ENCODE measurements around the gene PCK1. TPM values are rescaled to one million over a fixed set of nuclear protein-coding genes. Genes with fewer than 3 reads are reported as not detected.

PCK1 gene
- polyA plus RNA-seq, 1 experiment: not detected

DNA sequence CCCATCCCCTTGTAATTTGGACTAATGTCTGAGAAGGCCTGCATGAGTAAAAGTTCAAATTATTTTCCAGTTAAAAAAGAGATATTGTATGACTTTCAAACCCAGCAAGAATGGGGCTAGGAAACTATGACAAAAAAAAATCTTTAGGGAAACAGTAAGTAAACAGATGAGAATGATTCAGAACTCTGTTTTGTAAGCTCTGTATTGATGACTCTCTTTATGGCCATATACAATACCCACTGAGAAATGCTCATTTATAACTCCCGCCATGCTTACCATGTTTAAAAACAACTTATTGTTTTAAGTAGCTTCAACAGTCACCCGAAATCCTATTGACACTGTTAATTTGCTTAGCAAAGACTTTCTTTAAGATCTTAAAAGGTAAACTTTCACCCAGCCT lies 17.2 kb upstream of the PCK1 start:
- TF ChIP-seq, protein P1, sequence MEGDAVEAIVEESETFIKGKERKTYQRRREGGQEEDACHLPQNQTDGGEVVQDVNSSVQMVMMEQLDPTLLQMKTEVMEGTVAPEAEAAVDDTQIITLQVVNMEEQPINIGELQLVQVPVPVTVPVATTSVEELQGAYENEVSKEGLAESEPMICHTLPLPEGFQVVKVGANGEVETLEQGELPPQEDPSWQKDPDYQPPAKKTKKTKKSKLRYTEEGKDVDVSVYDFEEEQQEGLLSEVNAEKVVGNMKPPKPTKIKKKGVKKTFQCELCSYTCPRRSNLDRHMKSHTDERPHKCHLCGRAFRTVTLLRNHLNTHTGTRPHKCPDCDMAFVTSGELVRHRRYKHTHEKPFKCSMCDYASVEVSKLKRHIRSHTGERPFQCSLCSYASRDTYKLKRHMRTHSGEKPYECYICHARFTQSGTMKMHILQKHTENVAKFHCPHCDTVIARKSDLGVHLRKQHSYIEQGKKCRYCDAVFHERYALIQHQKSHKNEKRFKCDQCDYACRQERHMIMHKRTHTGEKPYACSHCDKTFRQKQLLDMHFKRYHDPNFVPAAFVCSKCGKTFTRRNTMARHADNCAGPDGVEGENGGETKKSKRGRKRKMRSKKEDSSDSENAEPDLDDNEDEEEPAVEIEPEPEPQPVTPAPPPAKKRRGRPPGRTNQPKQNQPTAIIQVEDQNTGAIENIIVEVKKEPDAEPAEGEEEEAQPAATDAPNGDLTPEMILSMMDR (IDR thresholded peaks at IDR 0.05; ENCODE audit: insufficient read depth, low read depth, low read length): no peak
- DNase-seq (ENCODE audit: low read depth): no peak
- POLR2A ChIA-PET: no interaction called here
- no peak overlapping the region for H3K4me3 ChIP-seq (ENCODE audit: low read depth, low read length)
- CTCF ChIA-PET: no interaction called here
- H3K27me3 ChIP-seq (ENCODE audit: control insufficient read depth, insufficient read depth, low read length): peaks cover 7% of the 10 kb centered on the region
- H3K36me3 ChIP-seq (ENCODE audit: control insufficient read depth, insufficient read depth, low read length): no peaks in the 10 kb centered on the region

DNA sequence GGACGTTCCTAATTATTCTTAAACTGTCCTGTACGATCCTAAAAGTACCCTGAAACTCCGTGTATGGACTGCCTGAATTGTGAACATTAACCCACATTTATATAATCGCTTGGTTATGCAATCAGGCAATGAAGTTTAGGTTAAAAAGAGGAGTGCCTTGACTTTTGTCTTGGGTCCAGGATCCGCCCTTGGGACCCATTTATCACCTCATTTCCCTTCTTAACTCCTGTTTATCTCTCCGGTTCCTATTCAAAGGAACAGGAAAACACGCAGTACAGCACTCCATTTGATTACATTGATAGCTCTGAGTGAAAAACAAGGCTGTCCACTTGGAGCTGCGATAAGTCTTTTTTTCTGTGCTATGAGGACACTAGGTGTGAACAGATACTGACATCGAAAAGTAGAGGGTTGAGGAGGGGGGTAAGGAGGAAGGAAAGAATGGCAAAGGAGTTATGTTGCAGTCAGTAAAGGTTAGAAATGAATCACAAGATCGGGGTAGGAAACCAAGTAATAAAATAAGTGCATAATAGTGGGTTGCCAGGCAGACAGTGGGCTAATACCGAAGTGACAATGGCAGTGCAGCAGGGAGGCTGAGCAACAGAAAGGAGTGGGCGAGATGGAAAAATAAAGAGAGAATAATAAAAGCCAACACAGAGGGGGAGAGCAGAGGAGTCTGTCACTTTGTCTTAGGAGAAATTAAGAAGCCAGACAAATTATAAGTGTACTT lies 15.9 kb upstream of the PCK1 start:
- ChIA-PET POLR2A (no interaction called here), CTCF (interaction anchor here (0.6 kb wide), 1 partner anchor 9 kb away, joined by 3 read pairs; no protein-coding TSS in a partner anchor)
- DNase-seq (ENCODE audit: low read depth): no peak
- Histone ChIP-seq H3K36me3 (ENCODE audit: control insufficient read depth, insufficient read depth, low read length) (no peaks in the 10 kb centered on the region), H3K27me3 (ENCODE audit: control insufficient read depth, insufficient read depth, low read length) (peaks cover 6% of the 10 kb centered on the region), H3K4me3 (ENCODE audit: low read depth, low read length) (no peak overlapping the region)
- TF ChIP-seq, protein P1 (IDR thresholded peaks at IDR 0.05; ENCODE audit: insufficient read depth, low read depth, low read length): no peak

DNA sequence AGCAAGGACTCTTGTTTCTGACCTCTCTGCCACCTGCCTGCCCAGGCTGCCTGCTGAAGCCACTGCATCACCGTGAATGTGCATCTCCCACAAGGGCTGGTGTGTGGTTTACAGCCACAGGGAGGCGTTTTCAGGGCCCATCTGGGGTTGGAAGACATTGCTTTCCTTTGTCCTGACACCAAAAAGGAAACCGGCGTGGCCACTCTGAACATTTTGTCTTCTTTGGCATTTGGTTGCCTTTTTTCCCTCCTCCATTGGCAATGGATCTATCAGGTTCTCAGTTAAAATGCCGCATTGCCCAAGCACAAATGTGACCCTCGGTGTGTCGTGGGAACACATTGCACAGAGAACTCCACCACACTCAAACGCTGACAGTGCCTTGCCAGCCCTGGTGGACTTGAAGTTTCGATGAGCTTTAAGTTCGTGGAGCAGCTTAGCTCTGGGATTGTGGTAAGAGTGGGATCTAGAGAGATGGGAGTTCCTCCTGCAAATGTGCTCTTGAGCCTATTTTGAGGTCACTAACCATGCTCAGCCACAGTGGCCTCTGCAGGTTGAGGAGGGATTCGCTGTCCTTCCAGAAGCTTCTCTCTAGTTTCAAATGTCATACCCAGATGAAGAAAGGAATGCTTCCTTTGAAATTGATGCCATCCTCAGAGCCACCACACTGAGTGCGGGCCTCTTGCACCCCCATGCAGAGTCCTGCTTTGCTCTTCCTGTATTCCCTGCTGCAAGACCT lies 14.8 kb upstream of the PCK1 start:
- TF ChIP-seq, protein P1 (IDR thresholded peaks at IDR 0.05; ENCODE audit: insufficient read depth, low read depth, low read length): no peak
- no peak overlapping the region for H3K4me3 ChIP-seq (ENCODE audit: low read depth, low read length)
- ChIA-PET CTCF (no interaction called here), POLR2A (no interaction called here)
- no peak for DNase-seq (ENCODE audit: low read depth)
- no peaks in the 10 kb centered on the region for H3K36me3 ChIP-seq (ENCODE audit: control insufficient read depth, insufficient read depth, low read length)
- peaks cover 4% of the 10 kb centered on the region for H3K27me3 ChIP-seq (ENCODE audit: control insufficient read depth, insufficient read depth, low read length)

DNA sequence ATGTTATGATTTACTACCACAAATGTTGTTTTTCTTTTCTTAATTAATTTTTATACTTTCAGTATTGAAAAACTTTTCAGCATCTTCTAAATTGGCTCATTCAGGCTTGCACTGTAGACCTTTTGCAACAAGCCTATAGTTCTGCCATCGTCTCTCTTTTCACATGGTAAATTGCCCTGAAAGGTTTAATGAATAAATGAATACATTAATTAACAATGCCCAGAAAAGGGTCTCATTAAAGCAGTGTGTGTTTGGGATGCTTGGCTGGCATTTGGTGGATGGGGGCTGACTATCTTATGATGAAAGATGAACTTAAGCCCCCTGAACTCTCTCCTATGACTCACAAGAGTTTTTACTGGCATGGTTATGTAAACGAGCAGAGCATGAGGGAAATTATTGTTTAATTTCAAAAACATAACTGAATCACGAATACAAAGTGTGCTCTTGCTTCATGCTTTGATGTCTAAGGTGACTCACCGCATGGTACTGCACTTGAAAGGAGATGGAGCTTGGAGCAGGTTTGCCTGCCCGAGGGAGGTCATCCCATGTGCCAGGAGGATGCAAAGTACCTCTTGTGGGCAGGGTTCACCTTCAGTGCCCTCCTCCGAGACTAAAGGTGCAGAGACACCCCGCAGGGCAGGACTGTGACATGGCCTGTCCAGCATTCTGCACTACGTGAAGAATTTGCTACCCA lies 13.8 kb upstream of the PCK1 start:
- POLR2A ChIA-PET: no interaction called here

More for the DNA sequence above, 13.8 kb upstream of the PCK1 start:
- TF ChIP-seq, protein P1 (IDR thresholded peaks at IDR 0.05; ENCODE audit: insufficient read depth, low read depth, low read length): no peak
- no peak for DNase-seq (ENCODE audit: low read depth)
- no peak overlapping the region for H3K4me3 ChIP-seq (ENCODE audit: low read depth, low read length)
- CTCF ChIA-PET: no interaction called here
- H3K27me3 ChIP-seq (ENCODE audit: control insufficient read depth, insufficient read depth, low read length): peaks cover 4% of the 10 kb centered on the region
- H3K36me3 ChIP-seq (ENCODE audit: control insufficient read depth, insufficient read depth, low read length): no peaks in the 10 kb centered on the region

Data from BJ (cell line).